Panc1 (cell line): ENCODE measurements around the gene MAGI1. TPM values are rescaled to one million over a fixed set of nuclear protein-coding genes. Genes with fewer than 3 reads are reported as not detected.
"Not testable (repeated sequence)": the region's sequence is repeated elsewhere in the genome, so short reads cannot be mapped to it uniquely, and the experiment has no call there.

Source experiments
- ATAC-seq: fragments of 200-7000 bp; cut with Tn5 transposase; 2 replicates; pipeline ENCODE4 v1.9.1; 2020; ENCODE audit warnings: mild to moderate bottlenecking, moderate library complexity
- BruUV-seq: library from RNA; stranded (reverse); fragments of 400-500 nt; replicated peaks from 2 replicates; lab custom pipeline; 2021; lab: Mats Ljungman, UMichigan
- CTCF ChIA-PET: fragments of 300-600 bp; sonication (Branson Sonifier 250); formaldehyde crosslinking; loops from one replicate; lab custom pipeline; 2022; ENCODE audit warnings: antibody characterized with exemption; lab: Charles Lee
- POLR2A ChIA-PET: fragments of 300-600 bp; sonication (Branson Sonifier 250); formaldehyde crosslinking; loops from one replicate; lab custom pipeline; 2022; ENCODE audit warnings: antibody characterized with exemption; lab: Charles Lee
- DNase-seq: peaks from one replicate; pipeline ENCODE4 v3.0.0-alpha.2; 2010; ENCODE audit warnings: low read depth, low spot score
- H3K27ac ChIP-seq: 2 replicates; pipeline ENCODE4 v1.5.1; 2011; ENCODE audit warnings: mild to moderate bottlenecking, low read length, inconsistent platforms
- H3K27me3 ChIP-seq: fragments of 200-500 bp; sonication (Bioruptor generic); 2 replicates; pipeline ENCODE4 v1.6.0; 2014; ENCODE audit warnings: low read length, inconsistent platforms; ENCODE audit not compliant: control insufficient read depth, insufficient read depth
- H3K36me3 ChIP-seq: fragments of 200-500 bp; sonication (Bioruptor generic); 2 replicates; pipeline ENCODE4 v1.5.1; 2014; ENCODE audit warnings: inconsistent platforms, mild to moderate bottlenecking, low read length, moderate library complexity; ENCODE audit not compliant: control insufficient read depth, insufficient read depth
- H3K4me1 ChIP-seq: 2 replicates; pipeline ENCODE4 v1.5.1; 2011; ENCODE audit warnings: inconsistent platforms, mild to moderate bottlenecking, low read length, moderate library complexity; ENCODE audit not compliant: control insufficient read depth, insufficient read depth
- H3K4me3 ChIP-seq, 2 experiments: 2 replicates each; pipeline ENCODE4 v1.5.1; 2011 to 2012; ENCODE audit warnings: low read depth in 2 of 2, low read length in 2 of 2, mild to moderate bottlenecking in 2 of 2, inconsistent platforms in 1 of 2, moderate library complexity in 1 of 2
- H3K9me3 ChIP-seq: fragments of 200-500 bp; sonication (Bioruptor generic); 2 replicates; pipeline ENCODE4 v1.5.1; 2014; ENCODE audit warnings: low read depth, mild to moderate bottlenecking, inconsistent platforms, low read length, moderate library complexity; ENCODE audit not compliant: control insufficient read depth, insufficient read depth
- CTCF ChIP-seq: fragments of 450-650 bp; IDR thresholded peaks from 2 replicates; pipeline ENCODE4 v1.5.1; 2017; ENCODE audit warnings: mild to moderate bottlenecking
- POLR2AphosphoS5 ChIP-seq: IDR thresholded peaks from 2 replicates; pipeline ENCODE4 v1.6.1; 2012; ENCODE audit warnings: mild to moderate bottlenecking, low read depth, low read length, moderate library complexity
- REST ChIP-seq, 2 experiments: IDR thresholded peaks; 2 replicates each; pipeline ENCODE4 v1.6.1; 2011 to 2012; ENCODE audit warnings: low read depth in 2 of 2, control low read depth in 1 of 2, low read length in 1 of 2, mild to moderate bottlenecking in 1 of 2, moderate library complexity in 1 of 2; ENCODE audit not compliant: insufficient read depth in 1 of 2
- SIN3A ChIP-seq: IDR thresholded peaks from 2 replicates; pipeline ENCODE4 v1.6.1; 2012; ENCODE audit warnings: low read depth, mild to moderate bottlenecking, low read length, moderate library complexity, borderline replicate concordance; ENCODE audit not compliant: insufficient read depth
- TCF7L2 ChIP-seq: IDR thresholded peaks from 2 replicates; pipeline ENCODE4 v1.6.1; 2011; ENCODE audit warnings: mild to moderate bottlenecking, low read depth, low read length, inconsistent platforms
- in situ Hi-C: cut with HindIII; loops from 2 replicates; pipeline ENCODE4 v1.10.0; 2016; ENCODE audit warnings: low sequenced_read_pairs, low pct_unique_long_range_greater_than_20kb
- intact Hi-C: fragments of 100-400 bp; cut with micrococcal nuclease; formaldehyde crosslinking; loops from one replicate; pipeline ENCODE4 v1.10.0; 2022; ENCODE audit not compliant: unreplicated experiment
- total RNA-seq: library from RNA; stranded (reverse); gene quantifications from one replicate; pipeline ENCODE4 v1.2.1, GENCODE V29; 2021; ENCODE audit not compliant: unreplicated experiment

MAGI1 gene
- total RNA-seq, 1 experiment from 2014 or later: 9.5 TPM

- POLR2A ChIA-PET: no interaction called here
- BruUV-seq: no TSS peak
- in situ Hi-C loops: no loop called here
- H3K36me3 ChIP-seq: no peaks in the 10 kb centered on the region
- H3K27ac ChIP-seq: no peak overlapping the region
- no peak for DNase-seq
- no peak for ATAC-seq
- no peaks in the 10 kb centered on the region for H3K4me1 ChIP-seq
- intact Hi-C loops: no loop called here
- TF ChIP-seq POLR2AphosphoS5: no peak
- TF ChIP-seq CTCF: no peak
- TF ChIP-seq TCF7L2: no peak
- H3K4me3 ChIP-seq: no peak overlapping the region
- CTCF ChIA-PET: no interaction called here
- no peaks in the 10 kb centered on the region for H3K9me3 ChIP-seq
- H3K27me3 ChIP-seq: no peaks in the 10 kb centered on the region
Measured at GRCh38 chr3:65545429-65545828, 493.3 kb downstream of the MAGI1 start.

GRCh38 chr3:65543391-65543790, 495.3 kb downstream of the MAGI1 start:
- CTCF ChIA-PET, ATAC-seq, BruUV-seq: not testable (repeated sequence)

GRCh38 chr3:65540666-65541065, 498.1 kb downstream of the MAGI1 start:
- ChIA-PET CTCF (no interaction called here), POLR2A (no interaction called here)
- no peak overlapping the region for H3K4me3 ChIP-seq
- no peaks in the 10 kb centered on the region for H3K27me3 ChIP-seq
- H3K27ac ChIP-seq: no peak overlapping the region
- TF ChIP-seq CTCF (no peak), POLR2AphosphoS5 (no peak), REST (IDR thresholded peaks at IDR 0.05; ENCODE audit: insufficient read depth in 1 of 2, low read depth in 2 of 2, low read length in 1 of 2) (no peak), SIN3A (no peak), TCF7L2 (no peak)
- H3K9me3 ChIP-seq: no peaks in the 10 kb centered on the region
- no peaks in the 10 kb centered on the region for H3K36me3 ChIP-seq
- DNase-seq (no peak), ATAC-seq (no peak)
- in situ Hi-C loops: no loop called here
- intact Hi-C loops: no loop called here
- no peaks in the 10 kb centered on the region for H3K4me1 ChIP-seq
- no TSS peak for BruUV-seq

More at GRCh38 chr3:65543391-65543790, 495.3 kb downstream of the MAGI1 start:
- H3K4me1 ChIP-seq, H3K36me3 ChIP-seq, DNase-seq, in situ Hi-C loops, H3K27ac ChIP-seq, intact Hi-C loops, H3K9me3 ChIP-seq, H3K4me3 ChIP-seq, H3K27me3 ChIP-seq, POLR2A ChIA-PET: not testable (repeated sequence)
